ENCODE data around the gene RNU5B-1.

DNA sequence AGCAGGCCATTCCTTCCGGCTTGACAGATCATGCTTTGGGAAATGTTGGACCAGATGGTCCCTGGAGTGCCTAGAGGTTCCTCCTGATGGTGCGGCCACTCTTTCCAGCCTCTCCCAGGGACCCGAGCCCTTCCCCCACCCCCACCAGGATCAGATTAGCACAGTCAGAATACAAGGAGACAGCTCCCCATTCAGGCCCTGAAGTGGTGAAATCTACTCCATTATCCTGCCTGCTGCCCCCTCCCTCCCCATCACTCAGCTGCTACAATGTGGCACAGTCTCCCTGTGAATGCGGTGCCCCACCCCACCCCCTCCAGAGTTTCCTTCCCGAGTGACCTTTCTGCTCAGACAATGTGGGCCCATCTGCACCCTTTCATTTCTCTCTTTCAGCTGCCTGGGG, 29.4 kb downstream of the RNU5B-1 start:
- TF ChIP-seq CTCF (conservative IDR thresholded peaks at IDR 0.05; ENCODE audit: low read length) (no peak), EZH2phosphoT487 (IDR thresholded peaks at IDR 0.05; ENCODE audit: borderline replicate concordance, low read depth, low read length) (no peak)

All from OCI-LY7 (cell line).